Measurements from ENCODE around the gene THOP1. TPM values are rescaled to one million over a fixed set of nuclear protein-coding genes. Genes with fewer than 3 reads are reported as not detected.

Gene THOP1
- total RNA-seq, 1 donor from 2014 or later: 67.3 TPM

DNA sequence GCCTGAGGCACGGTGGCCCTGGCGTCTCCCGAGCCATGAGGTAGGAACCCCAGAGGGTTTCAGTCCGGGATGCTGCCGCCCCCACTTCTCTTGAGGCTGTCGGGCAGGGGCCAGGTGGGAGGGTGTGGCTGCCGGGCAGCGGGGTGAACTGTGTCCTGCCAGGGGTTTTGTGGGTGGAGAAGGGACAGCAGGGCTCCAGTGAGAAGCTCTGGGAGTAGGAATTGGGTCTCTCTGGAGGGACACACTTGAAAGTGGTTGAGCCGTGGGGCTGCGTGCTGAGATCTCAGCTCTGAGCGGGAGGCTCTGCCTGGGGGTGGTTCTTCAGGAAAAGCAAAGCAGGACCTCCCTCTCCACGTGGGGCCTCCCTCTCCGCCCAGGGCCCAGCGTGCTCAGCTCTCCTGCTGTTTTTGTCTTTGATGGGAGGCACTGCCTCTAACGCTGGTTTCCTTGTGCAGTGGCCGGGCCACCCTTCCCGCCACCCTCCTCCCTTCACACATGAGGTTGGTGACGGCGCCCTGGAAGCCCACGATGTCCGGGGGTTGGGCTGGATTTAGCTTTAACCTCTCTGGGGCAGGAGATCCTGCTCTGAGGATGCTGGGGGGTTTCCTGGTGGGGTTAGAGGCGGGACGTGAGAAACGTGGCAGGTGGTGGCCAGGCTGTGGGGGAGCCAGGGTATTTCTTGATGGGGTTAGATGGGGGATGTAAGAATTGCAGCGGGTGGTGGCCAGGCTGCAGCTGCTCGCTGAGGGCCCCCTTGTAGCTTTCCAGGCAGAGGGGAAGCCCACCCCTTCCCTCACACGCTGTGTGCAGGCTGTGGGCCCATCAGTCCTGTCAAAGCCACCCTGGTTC lies 19.1 kb downstream of the THOP1 start:
- Histone ChIP-seq H3K36me3 (peaks cover 35 to 58% of the 10 kb centered on the region in 2 donors), H3K27me3 (no peaks in the 10 kb centered on the region), H3K9me3 (no peaks in the 10 kb centered on the region), H3K27ac (no peak overlapping the region), H3K4me1 (no peaks in the 10 kb centered on the region), H3K4me3 (no peak overlapping the region)
- TF ChIP-seq, protein P1, sequence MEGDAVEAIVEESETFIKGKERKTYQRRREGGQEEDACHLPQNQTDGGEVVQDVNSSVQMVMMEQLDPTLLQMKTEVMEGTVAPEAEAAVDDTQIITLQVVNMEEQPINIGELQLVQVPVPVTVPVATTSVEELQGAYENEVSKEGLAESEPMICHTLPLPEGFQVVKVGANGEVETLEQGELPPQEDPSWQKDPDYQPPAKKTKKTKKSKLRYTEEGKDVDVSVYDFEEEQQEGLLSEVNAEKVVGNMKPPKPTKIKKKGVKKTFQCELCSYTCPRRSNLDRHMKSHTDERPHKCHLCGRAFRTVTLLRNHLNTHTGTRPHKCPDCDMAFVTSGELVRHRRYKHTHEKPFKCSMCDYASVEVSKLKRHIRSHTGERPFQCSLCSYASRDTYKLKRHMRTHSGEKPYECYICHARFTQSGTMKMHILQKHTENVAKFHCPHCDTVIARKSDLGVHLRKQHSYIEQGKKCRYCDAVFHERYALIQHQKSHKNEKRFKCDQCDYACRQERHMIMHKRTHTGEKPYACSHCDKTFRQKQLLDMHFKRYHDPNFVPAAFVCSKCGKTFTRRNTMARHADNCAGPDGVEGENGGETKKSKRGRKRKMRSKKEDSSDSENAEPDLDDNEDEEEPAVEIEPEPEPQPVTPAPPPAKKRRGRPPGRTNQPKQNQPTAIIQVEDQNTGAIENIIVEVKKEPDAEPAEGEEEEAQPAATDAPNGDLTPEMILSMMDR (IDR thresholded peaks at IDR 0.05): no peak
- no peak for DNase-seq (ENCODE audit: low spot score in 2 of 2)
- intact Hi-C loops (cut with DNase I): no loop called here

DNA sequence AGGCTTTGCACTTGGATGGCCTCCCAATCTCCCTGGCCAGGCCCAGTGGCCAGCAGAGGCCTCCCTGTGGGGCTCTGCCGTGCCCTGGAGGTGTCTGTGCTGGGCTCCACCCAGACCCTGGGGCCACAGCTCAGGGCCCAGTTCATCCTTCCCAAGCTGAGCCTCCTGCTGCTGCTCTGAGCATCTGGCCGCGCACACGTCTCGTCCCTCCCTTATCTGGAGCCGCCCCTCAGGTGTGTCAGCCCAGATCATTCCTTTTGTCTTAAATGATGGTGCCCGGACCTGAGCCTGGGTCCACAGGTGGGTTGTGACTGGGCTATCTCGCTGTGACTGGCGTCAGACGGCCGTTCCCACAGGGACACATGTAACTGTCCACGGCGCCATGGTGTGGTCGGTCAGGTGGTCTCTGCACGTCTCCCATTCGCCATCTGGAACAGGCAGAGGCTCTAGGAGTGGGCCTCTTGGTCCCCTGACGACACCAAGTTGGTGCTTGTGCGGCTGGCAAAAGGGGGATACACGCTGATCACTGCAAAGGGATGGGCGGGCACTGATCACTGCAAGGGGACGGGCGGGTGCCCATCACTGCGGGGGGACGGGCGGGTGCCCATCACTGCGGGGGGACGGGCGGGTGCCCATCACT lies 20.1 kb downstream of the THOP1 start:
- Histone ChIP-seq H3K4me1 (no peaks in the 10 kb centered on the region), H3K27ac (no peak overlapping the region), H3K9me3 (no peaks in the 10 kb centered on the region), H3K27me3 (no peaks in the 10 kb centered on the region), H3K36me3 (peaks cover 37 to 65% of the 10 kb centered on the region in 2 donors), H3K4me3 (no peak overlapping the region)
- DNase-seq (ENCODE audit: low spot score in 2 of 2): no peak
- intact Hi-C loops (cut with DNase I): no loop called here
- TF ChIP-seq, protein P1 (IDR thresholded peaks at IDR 0.05): no peak

DNA sequence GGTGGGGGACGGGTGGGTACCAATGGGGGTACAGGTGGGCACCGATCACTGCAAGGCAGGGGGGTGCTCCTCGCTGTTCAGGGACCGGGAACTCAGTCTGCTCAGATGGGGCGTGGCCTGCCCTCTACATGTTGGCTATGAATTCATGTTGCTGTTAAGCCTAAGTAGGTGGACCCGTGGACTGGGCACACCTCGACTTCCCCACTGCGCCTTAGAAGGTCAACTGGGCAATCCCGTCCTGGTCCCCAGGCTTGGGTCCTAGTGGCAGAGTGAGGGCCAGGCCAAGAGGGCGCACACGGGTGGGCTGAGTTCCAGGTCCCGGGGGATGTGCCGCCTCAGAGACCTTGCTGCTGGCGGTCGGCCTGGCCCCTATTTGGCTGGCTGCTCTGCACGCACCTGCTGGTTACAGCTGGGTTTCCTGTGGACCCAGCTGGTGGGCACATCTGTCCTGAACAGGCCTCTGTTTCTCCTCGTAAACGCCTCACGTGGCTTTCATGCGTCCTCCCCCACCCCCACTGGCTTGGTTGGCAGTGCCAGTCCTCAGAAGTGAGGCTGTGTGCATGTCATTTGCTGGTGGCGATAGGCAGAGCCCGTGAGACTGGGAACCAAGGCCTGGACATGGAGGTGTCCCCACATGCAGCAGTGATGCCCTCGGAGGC lies 20.8 kb downstream of the THOP1 start:
- H3K27ac ChIP-seq: no peak overlapping the region
- no peaks in the 10 kb centered on the region for H3K27me3 ChIP-seq
- no peak overlapping the region for H3K4me3 ChIP-seq
- intact Hi-C loops (cut with DNase I): no loop called here
- peaks cover 38 to 63% of the 10 kb centered on the region in 2 donors for H3K36me3 ChIP-seq
- H3K9me3 ChIP-seq: no peaks in the 10 kb centered on the region
- TF ChIP-seq, protein P1 (IDR thresholded peaks at IDR 0.05): no peak
- no peaks in the 10 kb centered on the region for H3K4me1 ChIP-seq
- DNase-seq (ENCODE audit: low spot score in 2 of 2): no peak

DNA sequence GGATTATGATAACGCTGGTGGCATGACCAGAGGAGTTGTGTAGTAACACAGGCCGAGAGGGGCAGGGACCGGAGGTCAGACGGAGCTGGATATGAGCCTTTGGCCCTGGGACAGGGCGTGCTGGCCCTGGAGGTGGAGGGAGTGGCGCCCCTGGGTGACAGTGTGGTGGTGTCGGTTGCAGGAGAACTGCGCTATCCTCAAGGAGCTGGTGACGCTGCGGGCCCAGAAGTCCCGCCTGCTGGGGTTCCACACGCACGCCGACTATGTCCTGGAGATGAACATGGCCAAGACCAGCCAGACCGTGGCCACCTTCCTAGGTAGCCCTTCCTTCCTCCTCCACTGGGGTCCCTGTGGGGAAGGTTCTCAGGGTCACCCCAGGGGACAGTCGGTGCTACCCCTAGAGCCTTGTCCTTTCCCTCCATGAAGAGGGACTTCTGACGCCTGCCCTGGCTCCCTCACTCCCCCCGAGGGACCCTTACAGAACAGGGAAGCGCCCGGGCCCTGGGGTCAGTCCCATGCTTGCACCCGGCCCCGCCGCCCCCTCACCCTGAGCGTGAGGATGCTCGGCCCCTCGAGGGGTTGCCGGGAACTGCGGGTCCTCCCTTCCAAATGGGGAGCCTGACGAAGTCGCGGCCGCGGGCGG lies 21.6 kb downstream of the THOP1 start:
- TF ChIP-seq, protein P1 (IDR thresholded peaks at IDR 0.05): no peak
- Histone ChIP-seq H3K27ac (no peak overlapping the region), H3K4me1 (no peaks in the 10 kb centered on the region), H3K4me3 (no peak overlapping the region), H3K36me3 (peaks cover 38 to 58% of the 10 kb centered on the region in 2 donors), H3K9me3 (no peaks in the 10 kb centered on the region), H3K27me3 (no peaks in the 10 kb centered on the region)
- intact Hi-C loops (cut with DNase I): no loop called here
- no peak for DNase-seq (ENCODE audit: low spot score in 2 of 2)

DNA sequence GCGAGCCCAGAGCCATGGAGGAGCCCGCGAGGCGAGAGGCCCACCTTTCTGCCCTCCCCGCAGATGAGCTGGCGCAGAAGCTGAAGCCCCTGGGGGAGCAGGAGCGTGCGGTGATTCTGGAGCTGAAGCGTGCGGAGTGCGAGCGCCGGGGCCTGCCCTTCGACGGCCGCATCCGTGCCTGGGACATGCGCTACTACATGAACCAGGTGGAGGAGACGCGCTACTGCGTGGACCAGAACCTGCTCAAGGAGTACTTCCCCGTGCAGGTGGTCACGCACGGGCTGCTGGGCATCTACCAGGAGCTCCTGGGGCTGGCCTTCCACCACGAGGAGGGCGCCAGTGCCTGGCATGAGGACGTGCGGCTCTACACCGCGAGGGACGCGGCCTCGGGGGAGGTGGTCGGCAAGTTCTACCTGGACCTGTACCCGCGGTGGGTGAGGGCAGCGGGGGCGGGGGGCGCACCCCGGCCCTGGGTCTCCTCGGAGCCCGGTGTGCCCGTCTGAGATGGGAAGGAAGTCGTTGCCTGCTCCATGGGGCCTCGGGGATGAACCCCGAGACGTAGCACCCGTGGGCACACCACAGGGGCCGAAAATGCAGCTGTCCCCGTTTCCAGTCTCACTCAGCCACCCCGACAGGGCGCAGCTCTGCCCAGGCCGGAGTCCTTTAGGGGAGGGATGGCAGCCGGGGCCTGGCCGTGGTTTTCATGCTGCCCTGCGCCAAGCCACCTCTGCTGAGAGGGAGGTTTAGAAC lies 22.3 kb downstream of the THOP1 start:
- intact Hi-C loops (cut with DNase I): no loop called here
- H3K9me3 ChIP-seq: no peaks in the 10 kb centered on the region
- TF ChIP-seq, protein P1 (IDR thresholded peaks at IDR 0.05): no peak
- H3K4me1 ChIP-seq: no peaks in the 10 kb centered on the region
- peaks cover 38 to 58% of the 10 kb centered on the region in 2 donors for H3K36me3 ChIP-seq
- no peak overlapping the region for H3K27ac ChIP-seq
- no peaks in the 10 kb centered on the region for H3K27me3 ChIP-seq
- DNase-seq (ENCODE audit: low spot score in 2 of 2): no peak
- no peak overlapping the region for H3K4me3 ChIP-seq
